ENCODE data around the gene ANO2. TPM values are rescaled to one million over a fixed set of nuclear protein-coding genes. Genes with fewer than 3 reads are reported as not detected.

The ANO2 gene
- polyA plus RNA-seq, 1 donor from 2014 or later: 1.8 TPM

GRCh38 chr12:5628501-5628900, 316.6 kb downstream of the ANO2 start:
- H3K27ac ChIP-seq (ENCODE audit: low read length): no peak overlapping the region
- no peaks in the 10 kb centered on the region for H3F3A ChIP-seq (ENCODE audit: insufficient read depth, low read length, poor library complexity, severe bottlenecking)
- no peaks in the 10 kb centered on the region for H3K9me3 ChIP-seq (ENCODE audit: low read length)
- H4K20me1 ChIP-seq (ENCODE audit: insufficient read depth): no peaks in the 10 kb centered on the region
- H3K4me3 ChIP-seq (ENCODE audit: low read length): no peak overlapping the region
- H3K9me2 ChIP-seq (ENCODE audit: insufficient read depth, low read length): no peaks in the 10 kb centered on the region
- no peaks in the 10 kb centered on the region for H3K79me2 ChIP-seq (replicated peaks; ENCODE audit: insufficient read depth, low read length)
- H2AFZ ChIP-seq (ENCODE audit: low read depth, low read length): no peak overlapping the region
- no peaks in the 10 kb centered on the region for H3K36me3 ChIP-seq (ENCODE audit: insufficient read depth, low read length)
- no peak overlapping the region for H3K9ac ChIP-seq (ENCODE audit: low read length)
- TF ChIP-seq MXI1 (conservative IDR thresholded peaks at IDR 0.05; ENCODE audit: poor library complexity, severe bottlenecking): no peak
- TF ChIP-seq TAF1 (IDR thresholded peaks at IDR 0.05; ENCODE audit: low read depth): no peak
- no peak for TF ChIP-seq RAD21 (conservative IDR thresholded peaks at IDR 0.05)
- no peak for TF ChIP-seq EZH2 (IDR thresholded peaks at IDR 0.05; ENCODE audit: borderline replicate concordance, insufficient read depth, low read length, poor library complexity, severe bottlenecking)
- TF ChIP-seq POLR2AphosphoS5 (IDR thresholded peaks at IDR 0.05): no peak
- TF ChIP-seq CTCF (IDR thresholded peaks at IDR 0.05; ENCODE audit: poor library complexity, severe bottlenecking): no peak
- H3K27me3 ChIP-seq (ENCODE audit: insufficient read depth, low read depth, low read length): no peaks in the 10 kb centered on the region
- no peak overlapping the region for H3K4me2 ChIP-seq (ENCODE audit: low read length)

DNA sequence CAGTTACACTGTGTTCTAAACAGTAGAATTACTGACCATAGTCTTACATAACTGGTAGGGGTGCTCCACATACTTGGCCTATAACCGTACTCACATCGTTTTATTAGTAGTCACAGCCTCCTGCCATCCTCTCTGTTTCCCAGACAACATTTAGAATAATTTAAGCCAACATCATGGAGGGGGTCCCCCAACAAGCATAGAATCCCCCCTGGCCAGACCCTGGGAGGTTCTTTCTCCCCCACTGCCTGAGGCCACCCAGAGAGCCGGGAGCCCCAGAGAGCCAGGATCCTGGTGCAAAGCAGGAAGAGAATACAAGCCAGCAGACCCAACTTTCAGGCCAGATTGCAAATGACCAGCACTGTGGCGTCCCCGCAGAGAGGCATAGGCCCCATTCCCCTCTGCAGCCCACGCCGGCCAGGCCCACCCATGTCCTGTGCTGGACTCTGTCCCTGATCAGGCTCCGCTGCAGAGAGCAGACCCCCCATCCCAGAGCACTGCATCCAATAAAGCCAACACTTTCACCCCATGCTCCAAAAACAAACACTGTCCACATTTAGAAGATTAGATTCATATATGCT, 317.9 kb downstream of the ANO2 start:
- Histone ChIP-seq H3K27me3 (ENCODE audit: insufficient read depth, low read depth, low read length) (no peaks in the 10 kb centered on the region), H3K79me2 (replicated peaks; ENCODE audit: insufficient read depth, low read length) (no peaks in the 10 kb centered on the region), H2AFZ (ENCODE audit: low read depth, low read length) (no peak overlapping the region), H3K4me2 (ENCODE audit: low read length) (no peak overlapping the region), H3K9ac (ENCODE audit: low read length) (no peak overlapping the region), H4K20me1 (ENCODE audit: insufficient read depth) (no peaks in the 10 kb centered on the region), H3K9me2 (ENCODE audit: insufficient read depth, low read length) (no peaks in the 10 kb centered on the region), H3K4me3 (ENCODE audit: low read length) (no peak overlapping the region), H3K36me3 (ENCODE audit: insufficient read depth, low read length) (no peaks in the 10 kb centered on the region), H3F3A (ENCODE audit: insufficient read depth, low read length, poor library complexity, severe bottlenecking) (no peaks in the 10 kb centered on the region), H3K9me3 (ENCODE audit: low read length) (no peaks in the 10 kb centered on the region), H3K27ac (ENCODE audit: low read length) (no peak overlapping the region)
- TF ChIP-seq POLR2AphosphoS5 (IDR thresholded peaks at IDR 0.05) (no peak), CTCF (IDR thresholded peaks at IDR 0.05; ENCODE audit: poor library complexity, severe bottlenecking) (no peak)
- TF ChIP-seq, protein P1, sequence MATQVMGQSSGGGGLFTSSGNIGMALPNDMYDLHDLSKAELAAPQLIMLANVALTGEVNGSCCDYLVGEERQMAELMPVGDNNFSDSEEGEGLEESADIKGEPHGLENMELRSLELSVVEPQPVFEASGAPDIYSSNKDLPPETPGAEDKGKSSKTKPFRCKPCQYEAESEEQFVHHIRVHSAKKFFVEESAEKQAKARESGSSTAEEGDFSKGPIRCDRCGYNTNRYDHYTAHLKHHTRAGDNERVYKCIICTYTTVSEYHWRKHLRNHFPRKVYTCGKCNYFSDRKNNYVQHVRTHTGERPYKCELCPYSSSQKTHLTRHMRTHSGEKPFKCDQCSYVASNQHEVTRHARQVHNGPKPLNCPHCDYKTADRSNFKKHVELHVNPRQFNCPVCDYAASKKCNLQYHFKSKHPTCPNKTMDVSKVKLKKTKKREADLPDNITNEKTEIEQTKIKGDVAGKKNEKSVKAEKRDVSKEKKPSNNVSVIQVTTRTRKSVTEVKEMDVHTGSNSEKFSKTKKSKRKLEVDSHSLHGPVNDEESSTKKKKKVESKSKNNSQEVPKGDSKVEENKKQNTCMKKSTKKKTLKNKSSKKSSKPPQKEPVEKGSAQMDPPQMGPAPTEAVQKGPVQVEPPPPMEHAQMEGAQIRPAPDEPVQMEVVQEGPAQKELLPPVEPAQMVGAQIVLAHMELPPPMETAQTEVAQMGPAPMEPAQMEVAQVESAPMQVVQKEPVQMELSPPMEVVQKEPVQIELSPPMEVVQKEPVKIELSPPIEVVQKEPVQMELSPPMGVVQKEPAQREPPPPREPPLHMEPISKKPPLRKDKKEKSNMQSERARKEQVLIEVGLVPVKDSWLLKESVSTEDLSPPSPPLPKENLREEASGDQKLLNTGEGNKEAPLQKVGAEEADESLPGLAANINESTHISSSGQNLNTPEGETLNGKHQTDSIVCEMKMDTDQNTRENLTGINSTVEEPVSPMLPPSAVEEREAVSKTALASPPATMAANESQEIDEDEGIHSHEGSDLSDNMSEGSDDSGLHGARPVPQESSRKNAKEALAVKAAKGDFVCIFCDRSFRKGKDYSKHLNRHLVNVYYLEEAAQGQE (IDR thresholded peaks at IDR 0.05; ENCODE audit: borderline replicate concordance): no peak

Data from neural cell (in vitro differentiated cells).